Hippocampal formation (tissue), 2 donors: ENCODE results near the gene WNT1.

Experiments
- DNase-seq, 2 donors: peaks; one replicate each; lab custom pipeline; 2025; lab: John Stamatoyannopoulos, UW

WNT1 gene

GRCh38 chr12:49000346-49000745 is 22.2 kb downstream of the WNT1 start:
- peak in 1 of 2 donors; percentile 46 for DNase-seq

DNA sequence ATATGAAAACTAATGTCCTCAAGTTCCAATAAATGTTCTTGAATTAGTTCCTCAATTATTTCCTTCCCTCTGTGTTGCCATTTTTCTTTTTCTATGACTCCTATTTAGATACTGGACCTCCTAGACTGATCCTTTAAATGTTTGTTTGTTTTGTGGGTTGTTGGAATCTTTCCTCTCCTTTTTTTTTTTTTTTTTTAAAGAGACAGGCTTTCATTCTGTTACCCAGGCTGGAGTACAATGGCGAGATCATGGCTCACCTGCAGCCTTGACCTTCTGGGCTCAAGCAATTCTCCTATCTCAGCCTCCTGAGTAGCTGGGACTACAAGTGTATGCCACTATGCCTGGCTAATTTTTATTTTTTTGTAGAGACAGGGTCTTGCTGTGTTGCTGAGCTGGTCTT is 30.8 kb downstream of the WNT1 start:
- no peak for DNase-seq

DNA sequence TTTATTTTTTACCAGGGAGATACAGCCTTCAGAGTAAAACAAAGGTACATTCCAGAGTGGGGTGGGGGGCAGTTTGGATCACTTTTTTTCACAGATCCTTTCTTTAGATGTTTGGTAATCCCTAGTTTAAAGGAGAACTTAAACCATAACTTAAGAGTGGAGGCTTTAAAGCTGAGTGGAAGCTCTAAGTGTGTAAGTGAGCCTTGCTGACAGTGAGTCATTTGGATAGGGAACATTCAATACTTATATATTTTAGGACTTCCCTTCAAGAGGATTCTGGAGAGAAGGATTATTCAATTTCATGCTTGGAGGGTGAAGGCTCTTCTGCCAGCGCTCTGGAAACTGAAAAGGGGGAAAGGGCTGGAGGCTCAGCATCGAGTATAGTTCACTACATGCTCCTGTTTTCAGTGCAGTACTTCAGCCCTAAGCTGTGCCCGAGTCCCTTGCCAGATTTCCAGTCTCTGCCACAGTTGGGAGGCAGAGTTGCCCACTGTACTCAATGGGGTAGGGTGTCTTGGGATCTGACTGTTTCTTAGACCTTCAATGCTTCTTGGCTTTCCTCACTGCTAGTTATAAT is 32.1 kb downstream of the WNT1 start:
- DNase-seq = no peak

GRCh38 chr12:49012739-49013138 is 34.6 kb downstream of the WNT1 start:
- DNase-seq = no peak

DNA sequence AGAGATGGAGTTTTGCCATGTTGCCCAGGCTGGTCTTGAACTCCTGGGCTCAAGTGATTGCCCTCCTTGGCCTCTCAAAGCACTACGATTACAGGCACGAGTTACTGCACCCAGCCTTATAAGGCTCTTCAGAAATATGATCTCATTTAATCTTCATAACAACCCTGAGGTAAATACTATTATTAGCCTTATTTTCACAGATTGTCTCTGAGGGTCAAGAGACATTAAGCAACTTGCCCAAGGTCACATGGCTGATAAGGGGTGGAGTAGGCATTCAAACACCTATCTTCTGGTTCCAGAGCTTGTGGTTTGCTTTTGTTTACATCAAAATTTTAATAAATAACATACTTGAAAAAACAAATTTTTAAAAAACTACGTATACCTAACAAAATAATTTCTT is 35.3 kb downstream of the WNT1 start:
- no peak for DNase-seq

DNA sequence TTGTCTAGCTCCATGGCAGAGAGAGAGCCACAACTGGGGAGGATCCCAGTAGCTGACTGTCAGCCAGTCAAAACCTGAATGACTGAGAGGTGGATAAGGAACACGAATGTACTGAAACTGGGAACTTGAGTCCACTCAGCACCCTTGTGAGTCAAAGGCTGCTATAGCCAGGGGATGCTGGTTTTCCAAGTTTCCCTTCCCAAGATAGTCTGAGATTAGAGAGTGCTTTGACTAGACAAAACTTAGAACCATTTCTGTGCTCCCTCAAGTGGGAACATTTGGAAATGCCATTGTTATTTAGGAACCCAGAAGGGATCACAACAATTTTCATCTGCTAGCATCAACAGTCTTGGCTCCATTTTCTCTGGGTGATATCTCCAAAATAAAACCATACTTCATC is 36.4 kb downstream of the WNT1 start:
- DNase-seq = no peak

DNA sequence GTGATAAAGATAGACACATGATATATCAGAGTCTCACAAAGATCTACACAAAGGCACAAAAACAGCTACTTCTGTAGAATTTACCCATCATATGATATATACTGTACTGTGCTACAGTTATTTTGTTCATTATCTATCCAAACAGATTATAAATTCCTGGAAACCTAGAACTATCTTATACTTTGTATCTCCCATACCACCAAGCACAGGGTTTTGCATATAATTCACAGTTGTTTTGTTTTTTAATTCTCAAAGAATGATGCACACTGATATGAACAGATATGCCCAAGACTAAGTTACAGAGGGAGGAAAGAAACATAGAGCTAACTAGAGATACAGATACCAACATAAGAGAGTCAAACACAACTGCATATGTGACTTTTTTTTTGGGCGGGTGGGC is 37.1 kb downstream of the WNT1 start:
- DNase-seq = no peak

GRCh38 chr12:49017891-49018260 is 39.8 kb downstream of the WNT1 start:
- no peak for DNase-seq

DNA sequence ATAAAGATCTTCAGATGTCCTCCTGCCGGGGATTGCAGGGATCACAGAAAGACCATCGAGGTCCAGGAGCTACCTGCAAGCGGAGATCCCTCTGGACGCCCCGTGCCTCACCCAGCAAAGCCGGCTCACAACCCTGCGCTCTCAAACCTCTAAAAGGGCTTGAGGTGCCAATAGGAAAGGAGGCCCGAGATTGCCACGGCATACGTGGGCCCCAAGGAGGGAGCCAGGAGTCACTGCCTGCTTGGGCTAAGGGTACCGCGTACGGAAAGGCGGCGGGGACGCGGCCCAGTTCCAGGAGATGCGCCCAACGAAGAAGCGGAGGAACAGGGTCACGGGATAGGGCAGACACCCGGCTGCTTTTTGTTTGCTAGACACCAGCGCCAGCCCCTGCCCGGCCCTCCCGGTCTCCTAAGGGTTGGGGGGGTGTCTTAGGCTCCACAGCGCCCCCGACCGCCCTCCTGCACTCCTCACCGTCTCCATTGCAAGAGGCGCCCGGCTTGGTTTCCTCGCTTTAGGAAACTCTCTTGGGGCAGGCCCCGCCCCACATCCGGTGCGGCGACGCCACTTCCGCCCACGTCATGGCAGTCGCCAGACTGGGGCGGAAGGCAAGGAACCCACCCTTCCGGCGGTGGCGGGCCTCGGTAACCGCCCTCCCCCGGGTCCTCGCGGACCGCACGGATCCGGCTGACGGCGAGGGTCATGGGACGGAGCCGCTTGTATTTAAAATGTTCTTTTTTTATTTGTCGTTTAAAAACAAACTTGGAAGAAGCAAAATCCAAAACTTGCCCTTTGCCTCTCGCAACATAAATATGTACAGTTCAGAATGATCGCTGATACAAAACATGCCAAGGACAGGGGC is 40.4 kb downstream of the WNT1 start, which contains the start of gene PRKAG1:
PRKAG1 (minus strand) TSS at position 516 of the 859 bp plus-strand sequence; CDS start at position 480, 36 bp downstream.
- peak; percentile 89 to 91 for DNase-seq

GRCh38 chr12:49019120-49019430 is 41.0 kb downstream of the WNT1 start:
- DNase-seq = no peak

- DNase-seq = no peak
Measured at GRCh38 chr12:49019443-49020324, 41.6 kb downstream of the WNT1 start.

DNA sequence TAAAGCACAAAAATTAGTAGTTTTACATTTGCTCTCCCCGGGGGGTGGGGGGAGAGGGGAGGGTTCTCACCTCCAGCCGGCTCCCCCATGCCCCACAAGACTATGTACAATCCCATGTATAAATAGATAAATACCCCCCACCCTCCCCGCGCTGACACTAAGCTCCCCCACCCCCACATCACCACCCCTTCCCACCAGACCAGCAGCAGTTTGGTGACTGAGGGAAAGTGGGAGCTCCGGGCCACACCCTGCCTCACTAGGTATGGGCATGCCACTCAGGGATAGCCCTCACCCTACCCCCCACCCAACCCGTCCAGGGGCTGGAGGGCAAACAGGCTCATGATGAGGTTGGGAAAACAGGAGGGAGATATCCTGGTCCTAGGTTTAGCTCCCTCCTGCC is 42.3 kb downstream of the WNT1 start:
- DNase-seq = no peak

DNA sequence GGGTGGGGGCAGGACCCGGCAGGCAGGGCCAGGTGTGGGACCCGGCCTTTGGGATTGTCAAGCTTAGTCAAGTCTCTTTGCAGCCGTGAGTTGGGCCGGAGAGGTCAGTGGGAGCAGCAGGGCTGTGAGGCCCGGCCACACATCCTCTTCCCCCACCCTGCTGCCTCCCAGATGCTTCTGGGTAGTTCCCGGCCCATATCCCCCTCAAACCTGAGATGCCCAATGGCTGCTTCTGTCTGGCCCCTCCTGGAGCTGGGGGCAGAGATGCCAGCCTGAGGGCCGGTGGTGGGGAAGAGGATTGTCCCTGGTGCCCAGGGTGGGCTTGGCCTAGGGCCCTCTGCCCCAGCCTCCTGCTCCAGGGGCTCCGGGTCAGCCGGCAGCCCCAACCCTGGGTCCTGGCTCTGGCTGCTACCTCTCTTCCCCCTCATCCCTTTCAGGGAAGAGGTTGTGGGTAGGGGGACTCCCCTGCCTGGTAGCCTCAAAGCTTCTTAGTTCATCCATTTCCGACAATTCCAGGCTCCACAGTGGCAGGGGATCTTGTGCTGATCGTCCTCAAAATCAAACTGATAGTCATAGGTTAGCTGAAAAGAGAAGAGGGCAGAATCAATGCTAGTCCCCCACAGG is 43.3 kb downstream of the WNT1 start:
- no peak for DNase-seq

- DNase-seq = no peak
Measured at GRCh38 chr12:49022558-49023178, 44.5 kb downstream of the WNT1 start.

DNA sequence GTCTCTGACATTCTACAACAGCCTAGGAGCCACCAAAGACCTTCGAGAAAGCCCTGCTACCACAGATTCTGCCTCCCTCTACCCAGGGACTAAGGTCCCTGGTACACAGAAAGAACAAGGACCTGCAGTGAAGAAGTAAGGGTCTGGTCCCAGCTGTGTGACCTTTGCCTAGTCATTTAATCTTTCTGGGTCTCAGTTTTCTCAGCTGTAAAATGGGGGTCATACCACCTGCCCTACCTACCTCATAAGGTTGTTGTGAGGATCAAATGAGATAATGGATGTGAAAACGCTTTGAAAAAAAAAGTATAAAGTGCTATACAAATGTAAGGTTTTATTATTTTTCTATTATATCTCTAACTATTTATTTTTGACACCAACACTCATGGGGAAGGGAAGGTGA is 45.7 kb downstream of the WNT1 start:
- no peak for DNase-seq

DNA sequence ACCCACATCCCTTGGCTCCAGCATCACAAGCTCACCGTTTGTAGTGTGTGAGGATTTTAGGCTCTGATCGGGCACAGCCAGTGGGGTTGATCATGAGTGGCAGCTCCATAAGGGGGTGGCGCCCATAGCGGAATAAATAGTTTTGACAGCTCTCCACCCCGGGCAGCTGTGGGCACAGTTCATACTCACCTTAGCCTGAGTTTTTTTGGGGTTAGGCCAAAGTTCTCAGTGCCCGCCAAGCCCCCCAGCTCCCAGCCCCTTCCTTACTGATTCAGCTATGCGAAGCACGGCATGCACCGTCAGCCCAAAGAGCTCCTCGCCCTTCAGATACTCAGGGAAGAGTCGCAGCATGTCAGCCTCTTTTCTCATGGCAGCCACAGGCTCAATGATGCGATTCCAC is 46.4 kb downstream of the WNT1 start:
- DNase-seq = no peak

GRCh38 chr12:49025463-49025862 is 47.3 kb downstream of the WNT1 start:
- no peak for DNase-seq

GRCh38 chr12:49026101-49026500 is 48.0 kb downstream of the WNT1 start:
- no peak for DNase-seq

- DNase-seq = no peak
Measured at GRCh38 chr12:49026678-49027480, 48.8 kb downstream of the WNT1 start.

GRCh38 chr12:49027846-49028555 is 49.9 kb downstream of the WNT1 start:
- no peak for DNase-seq
